GM19438 (cell line): ENCODE measurements around the gene NLRC3.

Experiments used
- ATAC-seq: cut with Tn5 transposase; IDR thresholded peaks from one replicate; pipeline ENCODE4 v1.9.1; 2021; ENCODE audit warnings: low read depth; ENCODE audit not compliant: unreplicated experiment

NLRC3 gene

DNA sequence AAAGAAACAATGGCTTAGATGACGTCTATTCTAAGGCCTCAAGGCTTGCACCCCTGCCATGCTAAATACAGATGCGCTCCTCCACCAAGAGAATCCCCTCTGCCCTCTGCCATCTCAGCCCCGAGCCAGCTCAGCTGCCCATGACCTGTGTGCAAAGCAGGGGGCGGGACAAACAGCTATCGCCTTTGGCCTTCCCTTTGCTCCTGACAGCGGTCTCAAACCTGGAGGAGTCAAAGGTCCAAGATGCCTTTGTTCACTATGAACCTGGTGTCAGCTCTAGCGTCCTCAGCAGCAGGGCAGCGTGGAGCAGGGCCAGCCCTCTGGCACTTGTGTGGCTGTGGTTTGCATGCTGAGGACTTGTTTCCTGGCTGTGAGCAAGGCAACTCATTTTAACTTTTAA, 21.9 kb upstream of the NLRC3 start:
- ATAC-seq, result no peak

GRCh38 chr16:3598236-3598635, 21.0 kb upstream of the NLRC3 start:
- ATAC-seq, result no peak

GRCh38 chr16:3597676-3598075, 20.5 kb upstream of the NLRC3 start:
- no peak for ATAC-seq

DNA sequence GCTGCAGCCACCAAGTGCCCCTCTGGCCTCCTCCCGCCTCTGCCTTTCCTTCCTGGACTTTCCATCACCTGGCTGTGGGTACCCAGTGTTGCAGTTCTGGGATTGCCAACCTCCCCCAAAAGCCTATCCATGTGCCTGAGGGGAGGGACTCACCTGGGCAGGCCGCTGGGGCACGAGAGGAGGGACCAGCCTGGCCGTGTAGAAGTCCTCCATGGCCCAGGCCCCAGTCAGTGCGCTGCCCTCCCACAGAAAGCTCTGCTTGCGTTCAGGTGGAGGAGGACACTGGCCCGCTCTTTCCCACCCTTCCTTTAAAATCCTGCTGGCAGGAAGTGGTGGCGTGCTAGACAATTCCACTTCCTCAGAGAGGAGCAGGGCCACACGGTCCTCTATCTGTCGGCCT, 20.0 kb upstream of the NLRC3 start:
- ATAC-seq, result no peak

- ATAC-seq, result no peak
Observed at GRCh38 chr16:3596101-3596861, 19.1 kb upstream of the NLRC3 start.

DNA sequence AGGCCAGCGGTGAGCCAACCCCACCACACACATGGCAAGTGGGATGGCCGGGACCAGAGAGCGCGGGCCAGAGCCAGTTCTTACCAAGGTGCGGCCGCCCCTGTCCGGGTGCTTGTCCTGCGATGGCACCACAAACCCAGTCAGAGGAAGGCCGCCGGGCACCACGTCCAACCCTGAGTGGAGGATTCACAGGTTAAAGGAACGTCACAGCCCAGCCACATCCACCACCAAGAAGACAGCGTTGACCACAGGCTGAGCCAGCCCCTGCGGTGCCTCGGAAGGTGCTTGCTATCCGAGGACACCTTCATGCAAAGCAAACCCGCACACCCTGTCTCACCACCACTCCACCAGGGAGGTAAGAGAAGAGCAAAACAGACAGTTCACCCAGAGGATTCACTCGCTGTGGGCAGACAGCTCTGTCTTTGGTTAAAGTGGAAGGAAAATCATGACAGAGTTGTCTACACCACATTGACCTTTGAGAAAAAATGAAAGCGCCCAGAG, 18.4 kb upstream of the NLRC3 start:
- no peak for ATAC-seq

DNA sequence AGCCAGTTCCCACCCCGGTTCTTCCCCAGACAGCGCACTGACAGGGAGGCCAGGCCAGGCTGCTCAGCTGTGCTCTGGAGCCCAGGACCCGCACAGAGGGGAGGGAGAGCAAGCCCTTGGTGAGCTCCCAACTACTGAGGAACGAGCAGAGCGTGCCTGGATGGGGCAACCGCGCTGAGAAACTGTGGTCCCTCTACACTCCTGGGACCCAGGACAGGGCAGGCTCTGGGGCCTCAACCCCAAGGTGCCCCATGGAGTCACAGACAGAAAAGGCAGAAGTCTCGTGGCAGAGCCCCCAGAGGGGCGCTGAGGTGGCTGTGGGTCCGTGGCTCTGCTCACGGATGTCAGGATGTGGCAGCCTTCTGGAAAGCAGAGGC, 17.9 kb upstream of the NLRC3 start:
- ATAC-seq, result no peak

DNA sequence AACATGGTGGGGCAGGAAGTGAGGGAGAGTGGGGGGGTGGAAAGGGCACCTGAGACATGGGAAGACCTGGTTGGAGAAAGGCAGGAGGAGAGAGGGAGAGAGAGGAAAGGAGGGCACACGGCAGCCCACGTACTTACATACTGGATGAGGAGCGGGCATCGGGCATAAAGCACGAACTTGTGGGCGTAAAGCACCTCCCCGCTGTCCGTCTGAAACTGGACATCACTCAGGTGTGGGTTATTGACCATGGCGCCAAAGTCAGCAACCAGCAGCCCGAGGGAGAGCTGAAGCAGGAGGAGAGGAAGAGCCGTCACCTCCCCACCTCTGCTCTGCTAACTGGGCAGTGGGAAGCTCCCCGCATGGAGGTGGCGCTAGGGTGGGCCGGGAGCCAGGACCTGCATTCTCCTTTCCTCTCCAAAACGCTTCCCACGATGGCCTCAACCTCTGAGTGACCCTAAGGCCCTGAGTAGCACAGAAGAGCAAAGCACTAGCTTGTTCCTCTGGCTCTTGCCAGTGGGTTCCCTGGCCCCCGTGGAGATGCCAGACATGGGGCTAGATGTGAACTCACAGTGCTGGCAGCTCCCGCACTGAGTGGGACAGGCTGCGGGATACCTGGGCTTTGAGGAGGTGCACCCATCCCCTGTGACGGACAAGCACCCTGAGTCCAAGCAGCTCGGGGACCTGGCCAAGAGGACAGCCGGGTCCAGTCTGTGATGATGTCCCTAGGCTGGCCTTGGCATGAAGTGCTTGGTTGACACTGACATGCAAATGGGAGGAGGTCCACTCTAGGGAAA, 17.3 kb upstream of the NLRC3 start:
- ATAC-seq, result no peak

- no peak for ATAC-seq
Observed at GRCh38 chr16:3592559-3592958, 15.4 kb upstream of the NLRC3 start.

DNA sequence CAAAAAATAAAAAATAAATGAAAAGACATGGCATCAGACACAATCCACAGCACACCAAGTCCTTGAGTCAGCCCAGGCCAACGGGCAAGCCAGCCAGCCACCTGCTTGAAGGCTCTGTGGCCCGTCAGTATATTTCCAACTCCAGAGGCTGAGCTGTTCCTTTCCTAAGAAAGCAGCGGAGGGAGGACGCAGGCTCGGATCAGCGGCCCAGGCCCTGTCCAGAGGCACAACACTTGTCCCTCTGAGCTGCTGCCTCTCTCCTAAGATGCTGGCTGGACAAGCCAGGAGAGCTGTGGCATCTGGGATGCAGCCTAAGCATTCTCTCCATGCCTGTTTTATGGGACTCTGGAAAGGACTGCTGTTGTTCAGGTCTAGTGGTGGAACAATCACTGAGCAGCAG, 14.8 kb upstream of the NLRC3 start:
- ATAC-seq, result no peak

- no peak for ATAC-seq
Observed at GRCh38 chr16:3591436-3591803, 14.2 kb upstream of the NLRC3 start.

GRCh38 chr16:3590736-3591435, 13.7 kb upstream of the NLRC3 start:
- ATAC-seq, result no peak

DNA sequence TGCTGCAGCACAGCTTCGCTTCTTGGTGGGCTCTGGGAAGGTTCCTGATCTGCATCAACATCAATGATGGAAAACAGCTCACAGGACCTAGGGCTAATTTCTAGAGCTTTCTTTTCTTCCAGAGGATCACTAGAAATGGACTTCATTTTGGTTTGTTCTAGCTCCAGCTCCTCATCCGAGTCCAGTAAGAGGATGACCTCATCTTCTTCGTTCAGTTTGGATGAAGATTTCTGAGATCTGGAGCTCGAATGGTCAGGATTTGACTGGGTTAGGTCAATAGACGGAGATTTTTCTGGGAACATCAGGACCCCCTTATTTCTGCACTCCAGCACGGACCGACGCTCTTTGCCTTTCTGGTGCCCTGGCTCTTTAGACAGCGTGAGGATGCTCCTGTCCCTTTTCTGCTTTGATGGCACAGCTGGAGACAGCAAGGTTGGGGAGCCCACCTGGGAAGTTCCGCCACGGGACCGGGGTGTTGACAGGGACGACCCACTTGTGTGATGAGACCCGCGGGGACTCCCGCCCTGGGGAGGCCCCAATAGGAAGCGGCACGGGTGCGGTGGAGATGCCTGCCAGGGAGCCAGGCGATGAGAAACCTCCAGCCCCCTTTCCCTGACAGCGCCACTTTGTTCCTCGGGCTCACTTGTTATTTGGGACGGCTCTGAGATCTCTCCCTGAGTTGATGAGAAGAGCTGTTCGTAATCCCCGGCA, 12.9 kb upstream of the NLRC3 start:
- ATAC-seq, result no peak

DNA sequence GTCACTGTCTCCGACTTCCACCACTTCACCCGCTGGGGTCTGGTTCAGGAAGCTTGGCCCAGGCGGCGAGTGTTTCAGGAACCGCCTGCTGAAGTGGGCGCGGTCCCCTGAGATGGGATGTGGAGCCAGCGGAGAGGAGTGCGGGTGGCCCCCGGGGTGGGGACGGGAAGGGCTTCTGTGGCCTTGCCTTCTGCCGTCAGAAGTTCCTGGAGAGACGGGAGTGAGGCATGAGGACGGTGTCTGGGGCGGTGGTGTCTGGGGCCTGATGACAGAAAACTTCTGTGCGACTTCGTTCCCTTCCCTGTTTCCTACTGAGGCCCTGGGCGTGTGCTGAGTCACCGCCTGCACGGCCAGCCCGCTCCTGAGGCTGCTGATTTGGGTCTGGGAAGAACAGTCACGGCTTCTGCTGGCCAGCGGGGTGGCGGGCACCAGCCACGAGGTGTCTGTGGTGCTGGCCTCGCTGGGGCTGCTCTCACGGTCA, 12.3 kb upstream of the NLRC3 start:
- no peak for ATAC-seq

DNA sequence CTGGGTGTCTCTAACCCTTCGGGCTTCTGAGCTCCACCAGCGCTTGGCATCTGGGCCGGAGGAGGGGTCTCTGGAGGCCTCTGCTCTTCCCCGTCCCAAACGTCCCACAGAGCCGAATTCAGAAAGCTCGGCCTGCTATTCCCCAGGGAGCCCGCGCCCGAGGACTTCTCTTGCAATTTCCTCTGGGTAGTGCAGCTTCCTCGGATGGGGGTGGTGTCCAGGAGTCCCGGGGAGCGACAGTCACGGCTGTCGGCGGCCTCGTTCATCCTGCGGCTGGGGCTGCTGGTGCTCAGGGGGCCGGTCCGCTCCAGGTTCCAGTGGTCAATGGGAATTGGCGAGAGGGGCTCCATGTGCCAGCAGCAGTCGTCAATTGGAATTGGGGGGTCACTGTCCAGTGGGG, 11.8 kb upstream of the NLRC3 start:
- no peak for ATAC-seq

DNA sequence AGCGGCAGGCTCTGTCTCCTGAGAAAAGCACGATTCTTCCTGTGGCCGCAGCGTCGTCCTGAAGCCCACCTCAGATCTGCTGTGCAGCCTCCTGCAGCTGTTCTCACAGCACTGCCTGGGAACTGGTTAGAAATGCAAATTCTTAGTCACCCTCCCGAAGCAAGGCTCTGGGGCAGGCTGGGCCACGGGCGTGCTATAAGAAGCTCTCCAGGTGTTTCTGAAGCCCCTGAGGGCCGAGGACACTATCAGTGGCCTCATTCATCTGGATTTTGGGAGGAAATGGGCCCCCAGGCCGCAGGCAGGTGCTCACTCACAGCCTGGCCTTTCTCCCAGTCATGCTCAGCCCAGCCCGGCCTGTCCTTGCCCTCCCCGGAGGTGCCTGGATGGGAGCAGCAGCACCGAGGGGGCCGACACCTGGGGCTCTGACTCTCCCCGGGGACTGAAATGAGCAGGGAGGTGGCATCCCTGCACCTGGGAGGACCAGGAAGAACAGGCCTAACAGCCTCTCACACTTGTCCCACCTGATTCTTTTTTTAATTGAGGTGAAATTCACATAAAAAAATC, 10.4 kb upstream of the NLRC3 start:
- ATAC-seq, result peak; percentile 66

- no peak for ATAC-seq
Observed at GRCh38 chr16:3584412-3584811, 7.2 kb upstream of the NLRC3 start.

GRCh38 chr16:3583303-3584038, 6.3 kb upstream of the NLRC3 start:
- ATAC-seq, result no peak

DNA sequence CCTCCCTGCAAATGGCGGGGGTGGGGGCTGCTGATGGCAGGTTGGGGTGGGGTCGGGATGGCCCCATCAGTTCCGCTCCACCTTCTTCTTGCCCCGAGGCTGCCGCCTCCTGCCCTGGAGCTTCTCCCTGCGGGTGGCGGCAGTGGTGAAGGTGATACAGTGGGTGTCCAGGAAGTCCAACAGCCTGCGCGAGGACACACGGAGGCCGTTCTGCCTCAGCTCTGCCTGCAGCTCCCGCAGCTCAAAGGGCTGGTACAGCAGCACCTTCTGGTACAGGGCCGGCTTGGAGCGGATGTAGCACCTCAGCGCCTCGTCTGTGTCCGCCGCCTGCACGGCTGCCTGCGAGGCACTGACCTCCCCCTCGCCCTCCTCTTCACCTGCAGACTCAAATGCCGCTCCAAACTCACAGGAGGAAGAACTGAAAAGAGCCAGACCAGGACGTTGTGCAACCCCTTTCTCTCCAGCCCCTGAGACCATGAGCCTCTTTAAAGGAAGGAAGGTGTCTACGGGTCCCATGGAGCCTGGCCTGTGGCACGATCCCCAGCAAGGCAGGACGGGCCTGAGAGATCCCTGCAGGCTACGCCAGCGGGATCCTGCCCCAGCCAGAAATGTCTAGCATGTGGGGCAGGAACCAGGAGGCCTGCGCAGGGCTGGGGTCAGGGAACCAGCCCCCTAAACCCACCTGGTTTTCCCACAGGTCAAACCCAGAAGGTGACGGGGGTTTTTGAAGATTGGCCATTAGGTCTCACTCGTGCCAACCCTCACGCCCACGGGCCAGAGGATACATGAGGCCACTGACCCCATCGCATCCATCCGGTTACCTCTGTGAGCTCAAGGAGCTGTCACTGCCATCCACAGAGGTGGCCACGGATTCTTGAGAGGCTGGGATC, 5.3 kb upstream of the NLRC3 start:
- ATAC-seq, result no peak
